T-helper 9 cell (primary cell): ENCODE results near the gene ADPRHL1.
"Not testable (repeated sequence)": the region's sequence is repeated elsewhere in the genome, so short reads cannot be mapped to it uniquely, and the experiment has no call there.

Source experiments
- DNase-seq: peaks from one replicate; pipeline ENCODE4 v3.0.0-alpha.2; 2020

The ADPRHL1 gene

DNA sequence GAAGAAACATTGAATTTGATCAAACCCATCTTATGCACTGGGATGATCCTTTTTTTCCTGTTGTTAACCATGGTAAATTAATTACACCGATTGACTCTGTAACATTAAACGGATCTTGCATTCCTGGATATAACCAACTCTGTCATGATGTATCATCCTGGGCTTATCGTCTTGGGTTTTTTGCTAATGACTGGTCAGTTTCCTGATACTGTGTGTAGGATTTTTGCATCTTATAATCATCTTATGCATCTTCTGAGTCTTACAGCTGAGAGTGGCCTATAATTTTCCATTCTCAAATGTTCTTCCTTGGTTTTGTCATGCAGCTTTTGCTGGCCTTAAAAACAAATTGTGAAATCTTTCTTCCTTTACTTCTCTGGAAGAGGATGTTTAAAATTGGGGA, 24.4 kb upstream of the ADPRHL1 start:
- no peak for DNase-seq

GRCh38 chr13:113476811-113477210, 23.5 kb upstream of the ADPRHL1 start:
- DNase-seq = no peak

DNA sequence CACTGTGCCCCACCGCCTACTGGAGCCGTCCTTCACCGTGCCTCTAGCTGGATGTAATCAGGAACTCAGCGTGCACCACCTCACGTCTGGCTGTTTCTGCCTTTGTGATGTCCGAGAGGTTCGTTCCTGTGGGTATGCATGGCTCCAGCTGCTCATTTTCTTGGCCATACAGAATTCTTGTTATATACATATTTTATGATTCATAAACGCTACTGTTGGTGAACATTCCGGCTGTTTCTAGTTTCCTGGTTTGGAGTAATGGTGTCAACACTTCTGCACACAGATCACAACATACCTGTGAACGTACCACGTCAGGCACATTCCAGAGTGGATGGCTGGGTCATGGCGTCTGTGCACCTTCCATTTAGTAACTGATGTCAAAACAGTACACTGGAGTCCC, 22.6 kb upstream of the ADPRHL1 start:
- no peak for DNase-seq

GRCh38 chr13:113475280-113475679, 22.0 kb upstream of the ADPRHL1 start:
- no peak for DNase-seq

DNA sequence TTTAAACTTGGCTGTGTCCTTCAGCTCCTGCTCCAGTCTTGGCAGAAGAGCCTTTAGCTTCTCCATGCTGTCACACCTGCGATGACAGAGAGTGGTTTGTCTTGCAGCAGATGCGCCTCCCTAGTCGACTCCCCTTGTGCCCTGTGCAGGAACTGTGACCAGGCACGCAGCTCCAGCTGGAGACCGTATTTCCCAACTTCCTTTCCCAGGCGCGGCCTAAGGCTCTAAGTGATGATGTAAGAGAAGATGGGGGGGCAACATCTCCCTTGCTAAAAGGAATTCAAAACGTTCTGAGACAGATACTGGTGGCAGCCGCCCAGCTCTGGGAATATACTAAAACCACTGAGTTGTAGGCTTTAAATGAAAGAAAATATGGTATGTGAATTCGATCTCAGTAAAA, 20.9 kb upstream of the ADPRHL1 start:
- no peak for DNase-seq

GRCh38 chr13:113472355-113473025, 19.2 kb upstream of the ADPRHL1 start:
- DNase-seq = no peak

DNA sequence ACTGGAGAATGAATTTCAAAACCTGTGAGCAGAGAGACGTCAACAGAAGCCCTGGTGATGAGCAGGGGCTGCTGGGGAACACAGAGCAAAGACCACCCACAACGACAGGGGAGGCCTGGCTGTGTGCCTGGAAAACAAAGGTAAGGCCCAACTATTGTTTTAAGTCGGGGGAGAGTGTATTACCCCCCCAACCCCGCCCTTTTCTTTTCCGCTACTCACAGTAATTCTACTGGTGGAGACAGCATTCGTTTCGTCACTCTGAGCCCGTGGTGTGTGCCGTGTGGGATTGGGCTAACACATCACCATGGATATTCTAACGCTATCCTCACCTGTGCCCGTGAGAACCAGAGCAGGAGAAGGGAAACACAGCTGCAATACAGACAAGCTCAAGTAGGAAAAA, 18.6 kb upstream of the ADPRHL1 start:
- DNase-seq = no peak

DNA sequence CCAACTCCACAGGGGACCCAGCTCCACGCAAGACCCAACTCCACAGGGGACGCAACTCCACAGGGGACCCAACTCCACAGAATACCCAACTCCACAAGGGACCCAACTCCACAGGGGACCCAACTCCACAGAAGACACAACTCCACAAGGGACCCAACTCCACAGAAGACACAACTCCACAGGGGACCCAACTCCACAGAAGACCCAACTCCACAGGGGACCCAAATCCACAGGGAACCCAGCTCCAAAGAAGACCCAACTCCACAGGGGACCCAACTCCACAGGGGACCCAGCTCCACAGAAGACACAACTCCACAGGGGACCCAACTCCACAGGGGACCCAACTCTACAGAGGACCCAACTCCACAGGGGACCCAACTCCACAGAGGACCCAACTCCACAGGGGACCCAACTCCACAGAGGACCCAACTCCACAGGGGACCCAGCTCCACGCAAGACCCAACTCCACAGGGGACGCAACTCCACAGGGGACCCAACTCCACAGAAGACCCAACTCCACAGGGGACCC, 17.4 kb upstream of the ADPRHL1 start:
- not testable (repeated sequence) for DNase-seq

- no peak for DNase-seq
These were observed 16.8 kb upstream of the ADPRHL1 start for GRCh38 chr13:113470073-113470472.

DNA sequence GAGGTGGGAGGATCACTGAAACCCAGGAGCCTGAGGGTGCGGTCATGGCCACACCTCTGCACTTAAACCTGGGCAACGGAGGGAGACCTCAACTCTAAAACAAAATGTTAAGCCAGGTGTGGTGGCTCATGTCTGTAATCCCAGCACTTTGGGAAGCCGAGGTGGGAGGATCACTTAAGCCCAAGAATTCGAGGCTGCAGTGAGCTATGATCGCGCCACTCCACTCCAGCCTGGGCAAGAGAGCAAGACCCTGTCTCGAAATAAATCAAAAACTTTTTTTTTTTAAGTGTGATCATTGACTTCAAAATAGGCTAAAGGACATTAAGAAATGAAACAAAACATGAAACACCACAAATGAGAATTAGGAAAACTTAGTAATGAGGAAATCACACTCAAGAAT, 16.3 kb upstream of the ADPRHL1 start:
- no peak for DNase-seq

- DNase-seq = no peak
These were observed 15.3 kb upstream of the ADPRHL1 start for GRCh38 chr13:113468472-113469201.

DNA sequence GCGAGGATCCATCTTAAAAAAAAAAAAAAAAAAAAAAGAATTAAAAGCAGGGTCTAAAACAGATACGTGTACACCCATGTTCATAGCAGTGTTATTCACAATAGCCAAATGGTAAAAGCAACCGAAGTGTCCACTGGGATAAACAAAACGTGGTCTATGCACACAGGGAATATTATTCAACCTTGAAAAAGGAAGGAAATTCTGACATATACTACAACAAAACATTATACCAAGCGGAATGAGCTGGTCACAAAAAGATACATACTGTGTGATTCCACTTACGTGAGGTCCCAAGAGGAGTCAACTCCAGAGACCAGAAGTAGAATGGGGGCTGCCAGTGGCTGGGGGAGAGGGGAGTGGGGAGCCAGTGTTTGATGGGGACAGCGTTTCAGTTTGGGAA, 14.7 kb upstream of the ADPRHL1 start:
- DNase-seq = no peak

DNA sequence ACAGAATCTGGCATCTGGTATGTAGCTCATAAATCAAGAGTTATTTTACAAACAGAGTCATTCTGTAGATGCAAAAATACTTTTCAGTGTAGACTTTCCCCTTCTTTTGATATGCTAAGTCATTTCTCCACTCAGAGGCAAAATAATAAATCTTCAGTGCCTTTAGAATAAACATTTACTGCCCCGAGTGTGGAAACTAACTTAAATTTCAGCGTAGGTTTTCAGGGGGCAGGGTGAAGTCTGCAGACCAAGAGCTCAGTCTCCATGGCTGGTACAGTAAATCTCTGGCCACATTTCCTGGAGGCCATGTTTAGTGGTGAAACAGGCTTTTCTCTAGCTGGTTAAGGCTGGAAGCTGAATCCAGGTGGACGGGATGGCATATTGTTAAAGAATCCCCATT, 13.1 kb upstream of the ADPRHL1 start:
- no peak for DNase-seq

DNA sequence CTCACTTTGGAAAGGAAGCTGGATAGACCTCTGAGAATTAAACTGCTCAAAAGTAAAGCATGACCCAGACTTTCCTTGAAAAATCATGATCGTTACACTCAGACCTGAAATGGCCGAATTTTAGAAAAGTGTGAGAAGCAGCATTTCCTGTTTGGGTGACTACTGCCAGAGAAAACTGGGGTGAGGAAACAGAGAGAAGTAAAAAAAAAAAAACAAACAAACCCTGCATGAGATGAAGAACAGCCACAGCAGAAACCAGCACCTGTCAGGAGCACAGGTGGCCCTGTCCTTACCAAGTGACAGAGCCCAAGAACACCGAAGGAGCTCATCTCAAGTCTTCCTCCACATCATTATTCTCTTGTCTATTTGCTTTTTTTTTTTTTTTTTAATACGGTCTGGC, 12.0 kb upstream of the ADPRHL1 start:
- no peak for DNase-seq

DNA sequence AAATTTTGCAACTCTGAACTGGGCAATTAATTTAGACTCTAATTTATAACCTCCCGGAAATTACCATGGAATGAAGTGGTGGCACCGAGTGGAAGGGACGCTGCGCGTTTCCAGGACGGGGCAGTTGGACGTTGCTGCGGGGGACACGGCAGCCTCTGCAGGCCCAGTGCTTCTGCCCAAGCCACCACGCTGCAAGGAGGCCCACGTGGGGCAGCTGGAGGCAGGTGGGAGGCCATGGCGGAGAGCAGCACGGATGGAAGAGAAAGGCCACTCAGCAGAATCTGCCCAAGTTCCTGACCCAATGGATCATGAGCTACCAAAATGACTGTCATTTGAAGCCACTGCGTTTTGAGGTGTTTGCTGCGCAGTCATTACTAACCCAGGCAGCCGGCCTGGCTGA, 11.2 kb upstream of the ADPRHL1 start:
- no peak for DNase-seq

GRCh38 chr13:113461022-113461751, 7.9 kb upstream of the ADPRHL1 start:
- DNase-seq = no peak

DNA sequence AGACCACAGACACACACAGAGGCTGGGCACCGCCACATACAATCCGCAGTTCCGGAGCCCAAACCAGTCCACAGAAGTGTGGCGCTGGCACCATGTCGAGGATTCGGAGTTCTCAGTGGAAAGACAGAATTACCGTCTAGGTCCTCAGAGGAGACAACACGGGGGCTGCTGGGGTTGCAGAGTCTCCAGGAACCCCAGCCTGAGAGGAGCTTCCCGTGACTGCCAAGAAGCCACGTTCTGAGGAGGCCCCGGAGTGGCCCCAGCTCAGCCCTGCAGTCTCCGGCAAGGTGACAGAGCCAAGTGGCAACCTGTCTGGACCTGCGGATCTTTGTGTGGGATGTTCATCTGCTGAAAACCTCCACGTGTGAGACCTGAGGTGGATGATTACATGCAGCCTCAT, 7.3 kb upstream of the ADPRHL1 start:
- no peak for DNase-seq

DNA sequence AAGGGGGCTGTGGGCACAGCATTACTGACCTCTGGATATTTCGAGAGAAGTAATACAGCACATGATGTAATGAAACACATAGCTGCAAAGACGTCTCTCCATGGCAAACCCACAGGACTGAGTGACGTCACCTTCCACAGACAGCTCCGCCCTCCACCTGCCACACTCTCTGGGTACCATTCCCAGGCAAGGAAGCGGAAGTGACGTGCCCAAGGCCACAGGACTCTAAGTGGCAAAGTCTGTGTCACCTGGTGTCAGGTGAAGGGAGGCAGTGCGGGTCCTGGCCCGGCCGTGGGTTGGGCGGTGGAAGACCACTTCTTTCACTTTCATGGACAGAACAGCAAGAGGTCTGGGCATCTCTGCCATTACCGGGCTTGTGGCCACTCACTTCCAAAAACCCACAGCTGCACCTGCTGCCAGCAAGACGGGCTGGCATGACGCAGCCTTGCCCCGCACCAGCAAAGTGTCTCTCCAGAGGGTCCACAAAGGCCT, 6.8 kb upstream of the ADPRHL1 start:
- DNase-seq = no peak

- DNase-seq = no peak
These were observed 5.2 kb upstream of the ADPRHL1 start for GRCh38 chr13:113458253-113459065.

GRCh38 chr13:113457510-113457909, 4.2 kb upstream of the ADPRHL1 start:
- DNase-seq = no peak

DNA sequence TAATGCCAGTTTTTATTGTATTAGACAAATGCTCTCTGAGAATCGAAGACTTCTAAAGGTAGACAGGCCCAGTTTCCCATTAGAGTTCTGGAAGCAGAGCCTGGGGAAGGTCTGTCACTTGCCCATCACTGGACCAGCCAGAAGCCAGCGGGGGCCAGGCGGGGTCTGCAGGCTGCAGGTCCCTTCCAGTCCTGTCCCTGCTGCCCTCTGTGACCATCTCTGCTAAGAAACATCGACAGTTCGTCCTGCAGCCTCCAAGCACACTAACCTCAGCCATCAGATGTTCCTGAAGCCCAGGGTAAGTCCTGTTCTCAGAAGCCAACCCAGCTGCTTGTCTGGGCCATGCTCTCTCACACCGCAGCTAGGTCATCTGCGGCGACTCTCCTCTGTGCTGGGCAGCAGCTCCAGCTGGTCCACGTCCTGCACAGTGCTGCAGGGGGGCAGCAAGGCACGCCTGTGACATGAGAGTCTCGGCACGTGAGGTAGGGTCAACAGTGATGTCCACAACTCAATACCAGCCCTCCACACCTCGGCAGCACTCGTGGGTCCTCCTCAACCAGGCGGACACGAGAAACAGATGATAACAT, 2.9 kb upstream of the ADPRHL1 start:
- DNase-seq = no peak

DNA sequence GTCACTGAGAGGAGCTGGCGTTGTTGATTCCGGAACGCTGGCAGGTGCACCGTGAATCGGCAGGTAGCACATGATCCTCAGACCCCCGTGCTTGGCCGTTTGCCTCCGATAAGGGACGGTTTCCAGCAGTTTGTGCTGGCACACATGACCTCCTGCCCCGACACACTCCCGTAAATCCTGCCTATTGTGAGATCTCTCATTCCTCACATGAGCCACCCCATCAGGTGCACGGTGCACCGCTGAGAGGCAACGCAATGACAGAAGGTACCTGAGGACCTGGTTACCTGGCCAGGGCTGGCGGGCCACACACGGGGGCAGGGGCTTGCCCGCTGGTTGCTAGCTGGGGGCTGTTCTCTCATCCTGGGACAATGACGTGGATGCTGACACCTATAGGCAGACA, 2.1 kb upstream of the ADPRHL1 start:
- DNase-seq = no peak
